HepG2 (cell line): ENCODE measurements around the gene KMT2A. TPM values are rescaled to one million over a fixed set of nuclear protein-coding genes. Genes with fewer than 3 reads are reported as not detected.

Experiments
- ATAC-seq: fragments of 200-7000 bp; cut with Tn5 transposase; 3 replicates; pipeline ENCODE4 v1.9.1; 2020; ENCODE audit warnings: mild to moderate bottlenecking, moderate library complexity
- BruUV-seq: library from RNA; stranded (reverse); fragments of 400-500 nt; replicated peaks from 2 replicates; lab custom pipeline; 2021; lab: Mats Ljungman, UMichigan
- CTCF ChIA-PET: fragments of 300-600 bp; formaldehyde crosslinking; extraction: SDS; loops from one replicate; lab custom pipeline; 2021; ENCODE audit warnings: low total read pairs, inconsistent platforms, low intra/inter-chr PET ratio; lab: Yijun Ruan, JAX
- POLR2A ChIA-PET: fragments of 350-600 bp; sonication (Branson Sonifier 250); formaldehyde crosslinking; loops from one replicate; lab custom pipeline; 2020; ENCODE audit warnings: antibody characterized with exemption, inconsistent platforms; lab: Yijun Ruan, JAX
- DNase-seq: peaks from one replicate; pipeline ENCODE4 v3.0.0-alpha.2; 2015; ENCODE audit warnings: low spot score
- FAIRE-seq: peaks from 3 replicates; lab custom pipeline; 2011; peaks lifted over from hg19 to GRCh38; lab: Jason Lieb, UNC
- H2AFZ ChIP-seq: one replicate; pipeline ENCODE4 v1.6.1; 2011; ENCODE audit warnings: low read length, inconsistent platforms
- H3K27ac ChIP-seq: fragments of 300-600 bp; 3 replicates; pipeline ENCODE4 v1.8.0; 2011; ENCODE audit warnings: mixed run types, mild to moderate bottlenecking, mixed read lengths, low read length, inconsistent platforms; ENCODE audit not compliant: insufficient read depth; ENCODE audit errors: extremely low read length
- H3K27me3 ChIP-seq, 2 experiments: fragments of 200-600 bp in 1 of 2; 2 replicates in 1 of 2; 3 replicates in 1 of 2; pipeline versions ENCODE4 v1.6.0 to v1.8.0; 2011; ENCODE audit warnings: low read length in 2 of 2, mild to moderate bottlenecking in 2 of 2, moderate library complexity in 2 of 2, inconsistent platforms in 1 of 2; ENCODE audit not compliant: insufficient read depth in 2 of 2, control insufficient read depth in 1 of 2
- H3K36me3 ChIP-seq, 2 experiments: fragments of 200-600 bp in 1 of 2; replicated peaks in 1 of 2; 2 replicates in 1 of 2; 3 replicates in 1 of 2; pipeline versions ENCODE4 v1.5.1 to v1.8.0; 2011; ENCODE audit warnings: low read length in 2 of 2, inconsistent platforms in 1 of 2; ENCODE audit not compliant: insufficient read depth in 2 of 2, control insufficient read depth in 1 of 2
- H3K4me1 ChIP-seq: 2 replicates; pipeline ENCODE4 v1.5.1; 2012; ENCODE audit warnings: low read length, inconsistent platforms; ENCODE audit not compliant: insufficient read depth
- H3K4me2 ChIP-seq: 2 replicates; pipeline ENCODE4 v1.6.0; 2011; ENCODE audit warnings: low read depth, low read length, inconsistent platforms
- H3K4me3 ChIP-seq, 3 experiments: fragments of 200-600 bp in 1 of 3; sonication (generic), shearing (Covaris generic) in 1 of 3; replicated peaks in 1 of 3; 2 replicates each; pipeline ENCODE4 v1.5.1; 2011 to 2016; ENCODE audit warnings: low read length in 3 of 3, inconsistent platforms in 2 of 3, low read depth in 2 of 3, mild to moderate bottlenecking in 2 of 3, control low read depth in 1 of 3, mixed read lengths in 1 of 3; ENCODE audit not compliant: insufficient read depth in 1 of 3
- H3K79me2 ChIP-seq: one replicate; pipeline ENCODE4 v1.6.1; 2011; ENCODE audit warnings: low read length, inconsistent platforms; ENCODE audit not compliant: insufficient read depth
- H3K9ac ChIP-seq: 2 replicates; pipeline ENCODE4 v1.6.0; 2011; ENCODE audit warnings: mild to moderate bottlenecking, low read depth, low read length, inconsistent platforms; ENCODE audit not compliant: insufficient read depth
- H3K9me3 ChIP-seq: 2 replicates; pipeline ENCODE4 v1.5.1; 2012; ENCODE audit warnings: mild to moderate bottlenecking, low read length
- H4K20me1 ChIP-seq: 2 replicates; pipeline ENCODE4 v1.6.0; 2011; ENCODE audit warnings: inconsistent platforms, mild to moderate bottlenecking, low read length, moderate library complexity; ENCODE audit not compliant: insufficient read depth
- DNMT1 ChIP-seq: sonication (generic); formaldehyde crosslinking; IDR thresholded peaks from 2 replicates; pipeline ENCODE4 v1.5.1; 2020; ENCODE audit warnings: mild to moderate bottlenecking, missing genetic modification reagents
- DRAP1 ChIP-seq: IDR thresholded peaks from 2 replicates; pipeline ENCODE4 v1.6.1; 2016; ENCODE audit warnings: missing genetic modification reagents, missing compliant biosample characterization
- ESRRA ChIP-seq: sonication (generic); formaldehyde crosslinking; IDR thresholded peaks from 2 replicates; pipeline ENCODE4 v1.5.1; 2020; ENCODE audit warnings: mild to moderate bottlenecking, low read depth, missing genetic modification reagents
- GPN1 ChIP-seq: sonication (generic); formaldehyde crosslinking; IDR thresholded peaks from 2 replicates; pipeline ENCODE4 v1.5.1; 2020; ENCODE audit warnings: missing genetic modification reagents, borderline replicate concordance
- HDAC2 ChIP-seq: sonication (generic); formaldehyde crosslinking; IDR thresholded peaks from 2 replicates; pipeline ENCODE4 v1.4.0; 2020; ENCODE audit warnings: missing genetic modification reagents
- JARID2 ChIP-seq: sonication (generic); formaldehyde crosslinking; IDR thresholded peaks from 2 replicates; pipeline ENCODE4 v1.8.1; 2023; ENCODE audit warnings: missing genetic modification reagents, inconsistent platforms; ENCODE audit not compliant: insufficient replicate concordance
- NCOA1 ChIP-seq: sonication (generic); formaldehyde crosslinking; IDR thresholded peaks from 2 replicates; pipeline ENCODE4 v1.9.0; 2021; ENCODE audit warnings: missing genetic modification reagents
- ONECUT2 ChIP-seq: sonication (generic); formaldehyde crosslinking; IDR thresholded peaks from 2 replicates; pipeline ENCODE4 v1.4.0; 2020; ENCODE audit warnings: missing genetic modification reagents
- SP4 ChIP-seq: sonication (generic); formaldehyde crosslinking; IDR thresholded peaks from 2 replicates; pipeline ENCODE4 v1.8.1; 2023; ENCODE audit warnings: mild to moderate bottlenecking, missing genetic modification reagents
- TBX3 ChIP-seq: fragments of 450-650 bp; IDR thresholded peaks from 2 replicates; pipeline ENCODE4 v1.6.1; 2017; ENCODE audit warnings: antibody characterized with exemption, mild to moderate bottlenecking, inconsistent platforms, borderline replicate concordance
- THAP11 ChIP-seq: IDR thresholded peaks from 2 replicates; pipeline ENCODE4 v1.6.1; 2016; ENCODE audit warnings: missing biosample characterization, missing genetic modification reagents
- TOE1 ChIP-seq: sonication (generic); formaldehyde crosslinking; IDR thresholded peaks from 2 replicates; pipeline ENCODE4 v1.4.0; 2020; ENCODE audit warnings: mild to moderate bottlenecking, missing genetic modification reagents
- TOPORS ChIP-seq: sonication (generic); formaldehyde crosslinking; IDR thresholded peaks from 2 replicates; pipeline ENCODE4 v1.8.0; 2023; ENCODE audit warnings: mild to moderate bottlenecking, missing genetic modification reagents
- ZBTB7B ChIP-seq: sonication (generic); formaldehyde crosslinking; IDR thresholded peaks from 2 replicates; pipeline ENCODE4 v1.4.0; 2020; ENCODE audit warnings: missing genetic modification reagents
- ZNF34 ChIP-seq: sonication (generic); formaldehyde crosslinking; IDR thresholded peaks from 2 replicates; pipeline ENCODE4 v1.4.0; 2020; ENCODE audit warnings: mild to moderate bottlenecking, missing genetic modification reagents, borderline replicate concordance
- ZNF530 ChIP-seq: sonication (generic); formaldehyde crosslinking; IDR thresholded peaks from 2 replicates; pipeline ENCODE4 v1.5.0; 2020; ENCODE audit warnings: low read depth, mild to moderate bottlenecking, missing genetic modification reagents
- ZNF781 ChIP-seq: sonication (generic); formaldehyde crosslinking; IDR thresholded peaks from 2 replicates; pipeline ENCODE4 v1.5.1; 2020; ENCODE audit warnings: borderline replicate concordance, mild to moderate bottlenecking, missing genetic modification reagents; ENCODE audit errors: not compliant biosample characterization
- WGBS: methylation state at CpG from one replicate; pipeline ENCODE4 v1.1.6; 2017; ENCODE audit warnings: low lambda C conversion rate; 5-methylcytosine and 5-hydroxymethylcytosine counted together
- in situ Hi-C: cut with HindIII; loops from 2 replicates; pipeline ENCODE4 v1.10.0; 2017; ENCODE audit warnings: low pct_unique_long_range_greater_than_20kb; ENCODE audit not compliant: extremely low pct_ligation_motif_present
- intact Hi-C: fragments of 100-400 bp; cut with micrococcal nuclease; formaldehyde crosslinking; loops from one replicate; pipeline ENCODE4 v1.10.0; 2022; ENCODE audit not compliant: unreplicated experiment
- polyA plus RNA-seq, 8 experiments: library from polyadenylated mRNA; depleted of rRNA in 3 of 8; stranded (reverse) in 7 of 8; unstranded in 1 of 8; fragments of >200 nt; fragmentation: Illumina TruSeq in 4 of 8; extraction: Trizol in 4 of 8; gene quantifications; 2 replicates each; pipeline versions ENCODE4 v1.2.1 to v1.2.3, GENCODE V29; 2011 to 2016; ENCODE audit warnings: low read depth in 4 of 8, missing spikeins in 1 of 8, mixed read lengths in 1 of 8; ENCODE audit not compliant: insufficient read depth in 1 of 8
- total RNA-seq, 5 experiments: library from RNA; depleted of rRNA; stranded (reverse); fragments of >200 nt; fragmentation: Illumina TruSeq; extraction: Trizol; gene quantifications; 2 replicates each; pipeline ENCODE4 v1.2.3, GENCODE V29; 2016; ENCODE audit warnings: low read depth in 1 of 5
- TF ChIP-seq, protein P1 (sequence below): conservative IDR thresholded peaks from 2 replicates; pipeline ENCODE4 v1.6.1; 2018; ENCODE audit warnings: missing genetic modification reagents
- TF ChIP-seq, protein P2 (sequence below): sonication (generic); formaldehyde crosslinking; IDR thresholded peaks from 2 replicates; pipeline ENCODE4 v1.4.0; 2020; ENCODE audit warnings: mild to moderate bottlenecking, missing genetic modification reagents

Gene KMT2A
- total and polyA plus RNA-seq, 2 of the 13 experiments (the other 11 are each of a cell fraction or from before 2014, with no cell fraction given) = 12.4 to 20.0 TPM

DNA sequence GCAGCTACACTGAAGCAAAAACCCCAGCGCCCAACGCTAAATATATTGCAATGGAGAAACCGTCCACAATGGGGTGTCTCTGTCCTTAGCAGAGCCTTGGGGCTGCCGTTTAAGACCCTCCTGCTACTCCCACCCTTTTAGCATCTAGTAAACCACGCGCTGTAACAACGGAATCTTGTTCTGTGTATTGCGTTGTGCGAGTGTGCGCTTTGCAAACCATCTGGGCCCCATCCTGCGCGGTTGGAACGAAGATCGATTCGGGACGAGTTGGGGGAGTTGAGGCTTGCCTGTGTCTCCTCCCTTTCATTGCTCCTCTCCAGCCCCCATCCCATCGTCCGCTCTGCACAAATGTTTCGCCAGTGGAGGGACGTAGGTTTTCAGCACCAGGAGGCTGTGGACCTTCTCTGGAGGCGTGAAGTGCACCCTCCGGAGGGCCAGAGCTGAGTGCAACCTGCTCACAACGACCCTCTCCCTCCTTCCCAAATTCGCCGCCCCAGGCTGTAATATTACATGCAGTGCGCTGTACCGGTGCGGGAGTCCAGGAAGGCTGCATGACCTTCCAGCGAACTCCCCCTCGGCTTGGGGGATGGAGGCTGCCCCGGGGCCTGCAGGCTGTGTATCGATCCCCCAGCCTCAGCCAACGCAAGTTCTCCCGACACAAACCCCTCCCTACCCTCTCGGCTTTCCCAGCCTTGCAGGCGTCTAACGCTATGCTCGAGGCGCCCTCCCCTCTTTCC, 1.6 kb upstream of the KMT2A start:
- intact Hi-C loops = loop anchor here (2.0 kb wide), 1 partner anchor 34 kb away; the partner anchor contains the start of gene ATP5MG
- peak overlapping the region; percentile 100 for H3K4me2 ChIP-seq
- H2AFZ ChIP-seq = peak overlapping the region; percentile 89
- BruUV-seq = no TSS peak
- no peaks in the 10 kb centered on the region for H3K27me3 ChIP-seq
- peak overlapping the region; percentile 72 for H3K9ac ChIP-seq
- 0% methylated on average over 19 of the region's 39 CpGs for WGBS
- peaks cover 21% of the 10 kb centered on the region for H4K20me1 ChIP-seq
- peaks cover 32% of the 10 kb centered on the region for H3K79me2 ChIP-seq
- no peaks in the 10 kb centered on the region; a peak in 1 of 5 replicates for H3K36me3 ChIP-seq
- H3K9me3 ChIP-seq = no peaks in the 10 kb centered on the region
- ATAC-seq (peak; percentile 63), FAIRE-seq (no peak), DNase-seq (no peak)
- in situ Hi-C loops = no loop called here
- H3K4me1 ChIP-seq = peaks cover 47% of the 10 kb centered on the region
- H3K4me3 ChIP-seq = peak overlapping the region; percentile 67 to 84 (median 73)
- ChIA-PET POLR2A (interaction anchor here (0.6 to 2.1 kb wide), 7 partner anchors 13 to 398 kb away, joined by 3 to 20 read pairs (median 3); partner anchors contain the start of gene TMEM25), CTCF (no interaction called here)
- peak overlapping the region; percentile 87 for H3K27ac ChIP-seq
- TF ChIP-seq DRAP1 (CRISPR knock-in tag) (no peak), SP4 (CRISPR knock-in tag) (peak; percentile 41; the same call in 1 of the 2 replicates), ESRRA (CRISPR knock-in tag) (no peak), ZNF530 (CRISPR knock-in tag) (no peak), JARID2 (CRISPR knock-in tag) (no peak), ZNF781 (CRISPR knock-in tag) (no peak), ONECUT2 (CRISPR knock-in tag) (peak; percentile 84), TOPORS (CRISPR knock-in tag) (0 out of 2 replicates have a peak, but pooled peaks have one; percentile 1), ZNF34 (0 out of 2 replicates have a peak, but pooled peaks have one; percentile 42), THAP11 (CRISPR knock-in tag) (peak; percentile 31; the same call in 1 of the 2 replicates), TOE1 (no peak), TBX3 (0 out of 2 replicates have a peak, but pooled peaks have one; percentile 56), ZBTB7B (CRISPR knock-in tag) (no peak; the same call in 1 of the 2 replicates), DNMT1 (CRISPR knock-in tag) (peak; percentile 63; the same call in 1 of the 2 replicates), NCOA1 (CRISPR knock-in tag) (peak; percentile 65; the same call in 1 of the 2 replicates), HDAC2 (CRISPR knock-in tag) (peak; percentile 10; the same call in 1 of the 2 replicates), GPN1 (no peak)
- TF ChIP-seq, protein P1, sequence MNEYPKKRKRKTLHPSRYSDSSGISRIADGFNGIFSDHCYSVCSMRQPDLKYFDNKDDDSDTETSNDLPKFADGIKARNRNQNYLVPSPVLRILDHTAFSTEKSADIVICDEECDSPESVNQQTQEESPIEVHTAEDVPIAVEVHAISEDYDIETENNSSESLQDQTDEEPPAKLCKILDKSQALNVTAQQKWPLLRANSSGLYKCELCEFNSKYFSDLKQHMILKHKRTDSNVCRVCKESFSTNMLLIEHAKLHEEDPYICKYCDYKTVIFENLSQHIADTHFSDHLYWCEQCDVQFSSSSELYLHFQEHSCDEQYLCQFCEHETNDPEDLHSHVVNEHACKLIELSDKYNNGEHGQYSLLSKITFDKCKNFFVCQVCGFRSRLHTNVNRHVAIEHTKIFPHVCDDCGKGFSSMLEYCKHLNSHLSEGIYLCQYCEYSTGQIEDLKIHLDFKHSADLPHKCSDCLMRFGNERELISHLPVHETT (CRISPR knock-in tag) = no peak
- TF ChIP-seq, protein P2, sequence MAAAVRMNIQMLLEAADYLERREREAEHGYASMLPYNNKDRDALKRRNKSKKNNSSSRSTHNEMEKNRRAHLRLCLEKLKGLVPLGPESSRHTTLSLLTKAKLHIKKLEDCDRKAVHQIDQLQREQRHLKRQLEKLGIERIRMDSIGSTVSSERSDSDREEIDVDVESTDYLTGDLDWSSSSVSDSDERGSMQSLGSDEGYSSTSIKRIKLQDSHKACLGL (CRISPR knock-in tag) = peak; percentile 52; the same call in 1 of the 2 replicates
